Jurkat, Clone E6-1 (cell line): ENCODE results near the gene XRCC1.
"Not testable (repeated sequence)": the region's sequence is repeated elsewhere in the genome, so short reads cannot be mapped to it uniquely, and the experiment has no call there.

Source experiments
- DNase-seq: peaks from one replicate; pipeline ENCODE4 v3.0.0-alpha.2; 2011; ENCODE audit warnings: low read depth, low spot score
- H3K4me3 ChIP-seq: 2 replicates; pipeline ENCODE4 v1.5.1; 2011; ENCODE audit warnings: mild to moderate bottlenecking, low read length, control low read depth, moderate library complexity

XRCC1 gene

DNA sequence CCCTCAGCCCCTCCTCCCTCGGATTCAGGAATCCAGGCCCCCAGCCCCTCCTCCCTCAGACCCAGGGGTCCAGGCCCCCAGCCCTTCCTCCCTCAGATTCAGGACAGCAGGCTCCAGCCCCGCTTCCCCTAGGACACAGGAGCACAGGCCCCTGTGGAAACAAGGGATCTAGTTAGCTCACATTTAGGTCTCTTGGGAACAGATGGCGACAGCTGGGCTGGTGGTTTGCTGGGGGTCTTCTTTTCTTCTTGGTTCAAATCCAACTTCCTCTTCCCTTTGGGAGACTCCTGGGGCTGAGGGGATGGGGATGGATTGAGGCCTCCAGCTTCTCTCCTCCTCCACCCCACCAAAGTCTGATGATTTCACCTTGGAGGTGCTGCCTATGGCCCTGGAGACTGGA lies 22.7 kb downstream of the XRCC1 start:
- H3K4me3 ChIP-seq = no peak overlapping the region
- no peak for DNase-seq

DNA sequence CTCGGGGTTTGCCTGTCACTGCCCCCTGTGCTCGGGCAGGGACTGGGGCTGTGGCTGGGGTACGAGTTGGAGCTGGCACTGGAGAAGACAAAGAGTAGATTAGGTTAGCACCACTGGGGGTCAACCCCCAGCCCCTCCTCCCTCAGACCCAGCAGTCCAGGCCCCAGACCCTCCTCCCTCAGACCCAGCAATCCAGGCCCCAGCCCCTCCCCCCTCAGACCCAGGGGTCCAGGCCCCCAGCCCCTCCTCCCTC lies 23.2 kb downstream of the XRCC1 start:
- H3K4me3 ChIP-seq = no peak overlapping the region
- no peak for DNase-seq

DNA sequence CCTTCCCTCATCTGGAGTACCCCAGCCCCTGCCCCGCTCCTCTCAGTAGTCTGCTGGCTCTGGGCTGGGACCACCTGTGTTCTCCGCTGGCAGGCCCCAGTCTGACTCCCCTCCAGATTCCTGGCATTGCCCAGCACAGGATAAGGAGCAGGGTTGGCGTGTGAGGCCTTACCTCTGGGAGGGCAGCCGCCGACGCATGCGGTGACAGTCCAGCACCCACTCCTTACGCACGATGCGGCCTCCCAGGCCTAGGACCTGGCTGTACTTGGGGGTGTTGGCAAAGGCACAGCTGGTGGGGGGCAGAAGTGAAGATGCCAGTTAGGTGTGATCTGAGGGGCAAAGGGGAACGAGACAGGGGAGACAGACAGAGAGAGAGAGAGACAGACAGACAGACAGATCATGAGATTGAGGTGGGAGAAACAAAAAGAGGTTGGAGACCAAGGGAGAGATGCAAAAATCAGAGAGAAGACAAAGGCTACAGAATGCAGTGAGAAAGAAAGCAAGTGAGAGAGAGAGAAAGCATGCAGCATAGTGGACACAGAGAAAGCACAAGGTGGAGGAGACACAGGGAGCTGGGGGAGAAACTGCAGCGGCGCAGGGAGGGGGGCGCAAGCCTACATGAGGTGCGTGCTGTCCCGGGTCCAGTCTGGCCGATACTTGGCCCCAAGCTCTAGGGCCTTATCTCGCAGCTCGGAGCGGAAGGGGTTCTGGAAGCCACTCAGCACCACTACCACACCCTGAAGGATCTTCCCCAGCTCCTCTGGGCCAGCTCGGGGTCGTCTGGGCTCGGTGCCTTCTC lies 23.7 kb downstream of the XRCC1 start:
- no peak overlapping the region for H3K4me3 ChIP-seq
- DNase-seq = no peak

DNA sequence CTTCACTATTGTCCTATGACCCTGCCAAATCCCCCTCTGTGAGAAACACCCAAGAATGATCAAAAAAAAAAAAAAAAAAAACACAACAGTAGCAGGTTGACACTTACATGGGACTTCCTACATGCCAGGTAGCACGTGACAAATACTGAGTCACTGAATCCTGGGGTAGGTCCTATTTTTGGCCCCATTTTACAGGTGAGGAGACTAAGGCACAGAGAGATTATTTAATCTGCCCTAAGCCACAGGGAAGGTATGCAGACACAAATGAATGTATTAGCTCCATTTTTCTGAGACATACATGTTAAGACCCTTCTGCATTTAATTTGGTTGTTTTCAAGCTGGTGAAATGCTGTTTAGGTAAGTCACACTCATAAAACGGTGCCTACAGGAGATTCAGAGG lies 26.6 kb downstream of the XRCC1 start:
- no peak for DNase-seq
- H3K4me3 ChIP-seq = no peak overlapping the region

DNA sequence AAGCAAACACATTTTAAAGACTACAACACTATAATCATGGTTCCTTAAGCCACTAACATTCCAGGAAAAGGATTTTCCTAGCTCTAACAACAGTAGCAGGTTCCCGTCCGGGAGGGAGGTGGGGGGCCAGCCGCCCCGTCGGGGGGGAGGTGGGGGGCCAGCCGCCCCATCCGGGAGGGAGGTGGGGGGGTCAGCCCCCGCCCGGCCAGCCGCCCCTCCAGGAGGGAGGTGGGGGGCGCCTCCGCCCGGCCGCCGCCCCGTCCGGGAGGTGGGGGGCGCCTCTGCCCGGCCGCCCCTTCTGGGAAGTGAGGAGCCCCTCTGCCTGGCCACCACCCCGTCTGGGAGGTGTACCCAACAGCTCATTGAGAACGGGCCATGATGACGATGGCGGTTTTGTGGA lies 27.4 kb downstream of the XRCC1 start:
- not testable (repeated sequence) for H3K4me3 ChIP-seq, DNase-seq

- DNase-seq = no peak
- no peak overlapping the region for H3K4me3 ChIP-seq
Observed at GRCh38 chr19:43546581-43546980, 28.7 kb downstream of the XRCC1 start.

DNA sequence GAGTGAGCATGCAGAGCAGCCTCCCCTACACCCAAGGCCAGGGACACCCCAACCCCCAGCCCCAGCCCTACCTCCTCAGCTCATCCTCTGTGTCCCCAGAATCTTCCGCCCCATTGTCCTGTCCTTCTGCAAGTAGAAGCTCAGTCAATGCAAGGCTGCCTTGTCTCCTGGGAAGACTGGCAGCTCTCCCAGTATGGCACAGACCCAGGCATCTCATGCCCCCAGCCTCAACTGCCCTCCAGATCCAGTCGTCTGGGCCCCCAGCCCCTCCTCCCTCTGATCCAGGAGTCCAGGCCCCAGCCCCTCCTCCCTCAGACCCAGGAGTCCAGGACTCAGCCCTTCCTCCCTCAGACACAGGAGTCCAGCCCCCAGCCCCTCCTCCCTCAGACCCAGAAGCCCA lies 29.3 kb downstream of the XRCC1 start:
- H3K4me3 ChIP-seq = no peak overlapping the region
- no peak for DNase-seq

GRCh38 chr19:43545276-43545675 lies 30.1 kb downstream of the XRCC1 start:
- no peak overlapping the region for H3K4me3 ChIP-seq
- DNase-seq = no peak

DNA sequence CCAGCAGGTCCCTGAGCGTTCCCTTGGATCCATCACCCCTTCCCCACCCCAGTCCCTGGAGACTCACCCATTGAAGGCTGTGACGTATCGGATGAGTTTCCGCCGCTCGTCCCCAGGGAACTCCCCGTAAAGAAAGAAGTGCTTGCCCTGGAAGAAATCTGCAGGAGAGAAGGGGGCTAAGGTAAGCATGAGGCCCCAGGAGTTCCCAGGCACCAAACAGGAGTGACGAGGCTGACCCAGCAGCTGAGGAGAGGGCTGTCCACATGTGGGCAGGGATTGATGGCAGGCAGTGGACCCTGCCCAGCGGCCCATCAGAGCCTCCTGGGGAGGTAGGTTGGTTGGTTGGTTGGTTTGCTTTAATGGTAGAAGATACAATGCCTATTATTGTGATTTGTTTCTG lies 31.2 kb downstream of the XRCC1 start:
- no peak overlapping the region for H3K4me3 ChIP-seq
- no peak for DNase-seq

DNA sequence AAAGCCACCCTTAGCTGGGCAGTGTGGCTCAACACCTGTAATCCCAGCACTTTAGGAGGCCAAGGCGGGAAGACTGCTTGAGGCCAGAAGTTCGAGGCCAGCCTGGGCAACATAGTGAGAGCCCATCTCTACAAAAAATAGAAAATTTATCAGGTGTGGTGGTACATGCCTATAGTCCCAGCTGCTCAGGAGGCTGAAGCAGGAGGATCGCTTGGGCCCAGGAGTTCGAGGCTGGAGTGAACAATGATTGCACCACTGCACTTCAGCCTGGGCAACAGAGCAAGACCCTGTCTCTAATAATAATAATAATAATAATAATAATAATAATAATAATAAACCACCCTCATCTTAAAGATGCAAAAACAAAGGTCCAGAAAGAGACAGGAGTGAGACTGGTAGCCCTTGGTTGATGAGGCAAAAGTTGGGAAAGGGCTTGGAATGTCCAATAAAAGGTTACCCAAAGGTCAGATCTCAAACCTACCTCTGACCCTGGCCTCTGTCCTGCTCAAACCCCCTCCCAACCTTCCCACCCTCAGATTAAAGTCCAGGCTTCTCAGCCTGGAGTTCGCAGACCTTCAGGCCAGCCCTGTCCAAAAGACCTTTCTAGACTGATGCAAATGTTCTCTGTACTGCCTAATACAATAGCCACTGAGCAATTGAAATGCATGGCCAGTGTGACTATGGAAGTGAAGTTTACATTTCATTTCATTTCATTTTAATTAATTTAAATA lies 33.2 kb downstream of the XRCC1 start:
- DNase-seq = no peak

DNA sequence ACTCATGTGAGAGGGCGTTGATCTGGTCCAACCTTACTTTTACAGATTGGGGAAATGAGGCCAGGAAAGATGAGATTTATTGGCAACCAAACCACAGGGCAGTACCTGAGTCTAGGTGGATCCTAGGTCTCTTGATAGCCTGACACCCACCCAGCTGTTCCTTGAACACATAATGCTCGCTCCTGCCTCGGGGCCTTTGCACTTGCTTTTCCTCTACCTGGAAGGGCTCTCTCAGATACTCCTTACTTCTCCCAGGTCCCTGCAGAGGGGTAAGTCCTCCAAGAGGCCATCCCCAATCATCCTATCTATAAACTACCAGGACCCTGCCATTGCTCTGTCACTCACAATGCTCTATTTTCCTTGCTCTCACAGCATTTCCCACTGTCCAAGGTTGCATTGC lies 34.9 kb downstream of the XRCC1 start:
- no peak for DNase-seq
- H3K4me3 ChIP-seq = no peak overlapping the region

More for the DNA sequence above, 33.2 kb downstream of the XRCC1 start:
- H3K4me3 ChIP-seq = no peak overlapping the region

GRCh38 chr19:43538922-43539321 lies 36.4 kb downstream of the XRCC1 start:
- H3K4me3 ChIP-seq = no peak overlapping the region

DNA sequence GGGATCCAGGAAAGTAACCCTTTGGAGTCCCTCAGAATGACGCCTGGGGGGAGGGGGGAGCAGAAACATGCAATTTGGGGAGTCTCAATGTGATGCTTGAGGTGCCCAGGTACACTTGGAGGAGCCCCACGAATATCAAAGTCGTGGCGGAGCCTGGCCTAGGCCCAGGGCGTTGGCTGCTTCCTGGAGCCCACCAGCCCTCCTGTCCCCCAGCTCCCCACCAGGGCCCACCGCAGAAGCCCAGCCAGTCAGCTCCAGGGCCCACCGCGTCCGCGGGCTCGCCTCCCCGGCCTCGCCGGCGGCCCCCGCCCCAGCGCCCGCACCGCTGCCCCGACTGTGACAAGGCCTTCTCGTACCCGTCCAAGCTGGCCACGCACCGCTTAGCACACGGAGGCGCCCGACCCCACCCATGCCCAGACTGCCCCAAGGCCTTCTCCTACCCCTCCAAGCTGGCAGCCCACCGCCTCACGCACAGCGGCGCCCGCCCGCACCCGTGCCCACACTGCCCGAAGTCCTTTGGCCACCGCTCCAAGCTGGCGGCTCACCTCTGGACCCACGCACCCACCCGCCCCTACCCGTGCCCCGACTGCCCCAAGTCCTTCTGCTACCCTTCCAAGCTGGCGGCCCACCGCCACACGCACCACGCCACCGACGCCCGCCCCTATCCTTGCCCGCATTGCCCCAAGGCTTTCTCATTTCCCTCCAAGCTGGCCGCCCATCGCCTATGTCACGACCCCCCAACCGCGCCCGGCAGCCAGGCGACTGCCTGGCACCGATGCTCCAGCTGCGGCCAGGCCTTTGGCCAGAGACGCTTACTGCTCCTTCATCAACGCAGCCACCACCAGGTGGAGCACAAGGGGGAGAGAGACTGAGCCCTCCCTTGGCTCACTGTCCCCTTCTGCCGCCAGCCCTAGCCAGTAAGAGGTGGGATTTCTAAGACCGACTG lies 40.2 kb downstream of the XRCC1 start:
- DNase-seq = no peak
- no peak overlapping the region for H3K4me3 ChIP-seq

More at GRCh38 chr19:43538922-43539321, 36.4 kb downstream of the XRCC1 start:
- no peak for DNase-seq

DNA sequence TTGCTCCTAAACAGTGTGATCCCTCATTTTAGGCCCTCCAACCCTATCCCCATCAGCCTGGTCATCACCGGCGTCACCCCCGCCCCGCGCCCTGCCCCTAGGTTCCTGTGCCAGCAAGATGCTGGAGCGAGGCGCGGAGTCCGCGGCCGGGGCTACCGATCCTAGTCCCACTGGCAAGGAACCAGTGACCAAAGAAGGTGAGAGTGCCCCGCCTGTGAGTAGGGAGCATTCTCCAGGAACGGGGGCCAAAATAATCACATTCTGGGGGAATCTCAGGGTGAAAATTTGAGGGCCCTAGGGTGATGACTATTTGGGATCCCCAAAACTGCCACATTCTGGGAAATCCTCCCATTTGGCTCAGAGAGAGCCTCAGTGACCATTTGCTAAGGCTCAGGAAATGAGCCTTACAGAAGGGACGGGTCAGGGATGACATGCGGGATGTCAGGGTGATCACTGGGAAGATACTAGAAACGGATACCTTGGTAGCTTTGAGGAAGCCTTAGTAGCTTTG lies 41.0 kb downstream of the XRCC1 start:
- DNase-seq = no peak
- no peak overlapping the region; the same call in 1 of the 2 replicates for H3K4me3 ChIP-seq

- DNase-seq = peak; percentile 99
- peak overlapping the region; percentile 72 for H3K4me3 ChIP-seq
Observed at GRCh38 chr19:43533546-43534304, 41.6 kb downstream of the XRCC1 start.

DNA sequence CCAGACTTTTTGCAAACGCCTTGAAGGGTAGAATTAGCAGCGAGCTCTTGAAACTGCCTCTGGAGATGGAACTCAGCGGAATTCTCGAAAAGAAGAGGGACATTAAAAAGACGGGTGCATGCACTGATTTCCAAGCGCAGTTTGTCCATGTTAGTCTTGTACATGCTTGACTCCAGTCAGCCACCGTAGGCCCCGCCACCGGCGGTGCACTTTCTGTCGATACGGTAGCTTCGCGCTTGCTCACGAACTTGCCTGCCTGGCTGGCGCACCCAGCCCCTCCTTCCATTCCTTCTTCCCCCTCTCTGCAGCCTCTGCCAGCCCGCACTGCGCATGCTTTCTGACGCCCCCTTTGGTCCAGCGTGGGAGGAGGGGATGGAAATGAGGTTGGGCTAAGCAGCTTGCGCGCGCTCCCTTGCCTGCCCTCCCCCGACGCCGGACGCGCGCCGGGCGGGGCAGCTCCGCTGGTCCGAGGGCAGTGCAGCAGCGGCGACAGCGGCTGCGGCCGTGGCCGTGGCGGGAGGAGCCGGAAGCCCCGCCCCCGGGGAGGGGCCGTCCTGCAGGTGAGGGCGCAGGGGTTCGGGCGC lies 42.3 kb downstream of the XRCC1 start, which contains the start of gene ZNF575:
Gene ZNF575, plus strand, starts transcription at position 227 of the 584 bp plus-strand sequence. CDS start 1,235 bp downstream, outside the sequence.
- peak within 1 kb of the TSS; percentile 72 for H3K4me3 ChIP-seq
- peak; percentile 91 for DNase-seq

- peak overlapping the region; percentile 72 for H3K4me3 ChIP-seq
- no peak for DNase-seq
Observed at GRCh38 chr19:43532571-43532961, 42.8 kb downstream of the XRCC1 start.

- no peak for DNase-seq
Observed at GRCh38 chr19:43527860-43528622, 47.3 kb downstream of the XRCC1 start.

More at GRCh38 chr19:43527860-43528622, 47.3 kb downstream of the XRCC1 start:
- peak overlapping the region; percentile 81; the same call in 1 of the 2 replicates for H3K4me3 ChIP-seq
